SK-N-MC (cell line): Measurements from ENCODE around the gene TNKS1BP1.

ENCODE experiments used
- EZH2 ChIP-seq: fragments of 200-600 bp; sonication (generic); IDR thresholded peaks from one replicate; pipeline ENCODE4 v1.6.1; 2017; ENCODE audit warnings: antibody characterized with exemption
- FOXP2 ChIP-seq: optimal IDR thresholded peaks from 2 replicates; pipeline ENCODE3; 2011; ENCODE audit warnings: mild to moderate bottlenecking, moderate library complexity; ENCODE audit not compliant: insufficient read depth; ENCODE audit errors: extremely low read length, control extremely low read depth
- POLR2AphosphoS5 ChIP-seq: IDR thresholded peaks from 2 replicates; pipeline ENCODE4 v1.6.1; 2012; ENCODE audit warnings: mild to moderate bottlenecking, low read depth, low read length, borderline replicate concordance

DNA sequence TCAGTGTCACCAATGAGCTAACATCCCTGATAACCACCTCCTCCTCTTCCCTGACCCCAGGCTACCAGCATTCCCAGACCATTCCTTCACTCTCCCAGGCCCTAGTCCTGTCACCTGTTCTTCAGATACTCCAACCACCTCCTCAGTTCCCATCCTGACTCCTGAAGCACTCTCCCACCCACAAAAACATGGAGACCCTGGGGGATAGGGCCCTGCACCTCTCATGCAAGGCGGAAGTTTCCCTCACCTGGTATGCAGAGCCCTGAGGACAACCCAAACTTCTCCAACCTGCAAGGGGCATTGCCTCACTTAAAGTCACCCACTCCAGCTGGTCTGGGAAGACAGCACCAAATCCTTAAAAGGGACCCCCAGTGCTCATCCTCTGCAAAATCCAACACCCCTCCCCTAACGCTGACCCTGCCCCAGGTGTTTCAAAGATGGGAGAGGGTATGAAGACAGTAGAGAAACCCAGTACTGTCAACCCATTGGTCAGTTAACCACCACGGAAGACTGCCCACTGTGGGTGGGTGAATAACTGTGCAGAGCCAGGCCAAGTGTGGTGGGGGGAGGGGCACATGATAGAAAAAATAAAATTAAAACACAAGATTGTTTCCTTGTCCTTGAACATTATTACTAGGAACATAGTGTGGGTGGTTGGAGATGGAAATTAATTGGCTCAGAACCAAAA is 1.4 kb downstream of the TNKS1BP1 start:
- no peak for TF ChIP-seq EZH2
- no peak for TF ChIP-seq POLR2AphosphoS5
- no peak for TF ChIP-seq FOXP2
